Measurements from ENCODE around the gene PRR13. TPM values are rescaled to one million over a fixed set of nuclear protein-coding genes. Genes with fewer than 3 reads are reported as not detected.

The PRR13 gene
- total RNA-seq, 1 experiment from 2014 or later, result 216 TPM

GRCh38 chr12:53451661-53452158, 10.2 kb downstream of the PRR13 start, which contains the start of gene PCBP2:
Gene PCBP2, plus strand, starts transcription at chr12:53452102. Its CDS starts 2,699 bp downstream, at chr12:53454801.
- Histone ChIP-seq H3K9me3 (ENCODE audit: control insufficient read depth in 1 of 2, insufficient read depth in 1 of 2, low read depth in 1 of 2, low read length in 2 of 2) (no peaks in the 10 kb centered on the region), H3K27ac (ENCODE audit: low read depth, low read length) (peak within 1 kb of the TSS; percentile 96), H3K27me3 (ENCODE audit: insufficient read depth, low read length) (no peaks in the 10 kb centered on the region), H3K79me2 (ENCODE audit: insufficient read depth, low read length) (peaks cover 49% of the 10 kb centered on the region), H3K9ac (ENCODE audit: low read length) (peak within 1 kb of the TSS; percentile 98), H4K20me1 (ENCODE audit: insufficient read depth) (peaks cover 33% of the 10 kb centered on the region; the same call in 1 of the 2 replicates), H3K36me3 (ENCODE audit: control insufficient read depth in 1 of 2, insufficient read depth in 2 of 2, low read length in 2 of 2) (peaks cover 29 to 40% of the 10 kb centered on the region in 2 experiments), H3K4me2 (ENCODE audit: low read length) (peak within 1 kb of the TSS; percentile 75), H3K4me3 (replicated peaks in 1 of 2; ENCODE audit: low read depth in 1 of 2, low read length in 2 of 2) (peak within 1 kb of the TSS; percentile 76 to 79), H3K4me1 (ENCODE audit: control insufficient read depth in 1 of 2, insufficient read depth in 2 of 2, low read length in 2 of 2) (peaks cover 0 to 14% of the 10 kb centered on the region in 2 experiments; a peak in 3 of 4 replicates), H2AFZ (ENCODE audit: low read depth, low read length, poor library complexity, severe bottlenecking) (no peak within 1 kb of the TSS), H3K9me2 (ENCODE audit: insufficient read depth) (no peaks in the 10 kb centered on the region)
- no TSS peak for BruUV-seq (replicated peaks)
- CTCF ChIA-PET, result interaction anchor here (0.7 to 1.9 kb wide), 4 partner anchors 11 to 193 kb away, joined by 3 to 7 read pairs (median 4); partner anchors contain the start of genes PRR13 and TARBP2
- POLR2A ChIA-PET, result interaction anchor here (2.6 kb wide), 1 partner anchor 11 kb away, joined by 21 read pairs; the partner anchor contains the start of gene PRR13
- peak; percentile 92 for ATAC-seq
- intact Hi-C loops (cut with micrococcal nuclease), result loop anchor here (5.0 kb wide), 1 partner anchor 69 kb away; the partner anchor contains the start of gene SP1
- peak; percentile 99 for DNase-seq (ENCODE audit: low read depth, low spot score)
- RAD21 ChIA-PET (ENCODE audit: low non-redundant PET in 1 of 2, low total read pairs in 2 of 2, uncharacterized antibody in 2 of 2, unreplicated experiment in 2 of 2), result no interaction called here
- peak; percentile 93 for TF ChIP-seq CBX3 (IDR thresholded peaks at IDR 0.05; ENCODE audit: low read depth)
- no peak; the same call in 1 of the 2 replicates for TF ChIP-seq JUND (IDR thresholded peaks at IDR 0.05)
- no peak for TF ChIP-seq ATF3 (IDR thresholded peaks at IDR 0.05)
- TF ChIP-seq TCF7L2 (IDR thresholded peaks at IDR 0.05; ENCODE audit: borderline replicate concordance, extremely low read depth, insufficient read depth, insufficient read length), result peak; percentile 91
- TF ChIP-seq ZBTB33 (IDR thresholded peaks at IDR 0.05; ENCODE audit: extremely low read depth, insufficient replicate concordance, low read length), result peak; percentile 61
- peak; percentile 65; the same call in 1 of the 2 replicates for TF ChIP-seq POLR2AphosphoS5 (IDR thresholded peaks at IDR 0.05; ENCODE audit: low read depth, low read length)
- peak; percentile 75; the same call in 1 of the 2 replicates for TF ChIP-seq SIN3A (IDR thresholded peaks at IDR 0.05; ENCODE audit: low read depth)
- TF ChIP-seq ELF1 (IDR thresholded peaks at IDR 0.05; ENCODE audit: borderline replicate concordance, low read depth), result peak; percentile 75
- no peak for TF ChIP-seq POLR2A (IDR thresholded peaks at IDR 0.05; ENCODE audit: borderline replicate concordance, extremely low read depth, insufficient read depth, insufficient read length)
- no peak for TF ChIP-seq EZH2 (IDR thresholded peaks at IDR 0.05)
- no peak for TF ChIP-seq SRF (IDR thresholded peaks at IDR 0.05; ENCODE audit: low read depth)
- TF ChIP-seq, protein P1, sequence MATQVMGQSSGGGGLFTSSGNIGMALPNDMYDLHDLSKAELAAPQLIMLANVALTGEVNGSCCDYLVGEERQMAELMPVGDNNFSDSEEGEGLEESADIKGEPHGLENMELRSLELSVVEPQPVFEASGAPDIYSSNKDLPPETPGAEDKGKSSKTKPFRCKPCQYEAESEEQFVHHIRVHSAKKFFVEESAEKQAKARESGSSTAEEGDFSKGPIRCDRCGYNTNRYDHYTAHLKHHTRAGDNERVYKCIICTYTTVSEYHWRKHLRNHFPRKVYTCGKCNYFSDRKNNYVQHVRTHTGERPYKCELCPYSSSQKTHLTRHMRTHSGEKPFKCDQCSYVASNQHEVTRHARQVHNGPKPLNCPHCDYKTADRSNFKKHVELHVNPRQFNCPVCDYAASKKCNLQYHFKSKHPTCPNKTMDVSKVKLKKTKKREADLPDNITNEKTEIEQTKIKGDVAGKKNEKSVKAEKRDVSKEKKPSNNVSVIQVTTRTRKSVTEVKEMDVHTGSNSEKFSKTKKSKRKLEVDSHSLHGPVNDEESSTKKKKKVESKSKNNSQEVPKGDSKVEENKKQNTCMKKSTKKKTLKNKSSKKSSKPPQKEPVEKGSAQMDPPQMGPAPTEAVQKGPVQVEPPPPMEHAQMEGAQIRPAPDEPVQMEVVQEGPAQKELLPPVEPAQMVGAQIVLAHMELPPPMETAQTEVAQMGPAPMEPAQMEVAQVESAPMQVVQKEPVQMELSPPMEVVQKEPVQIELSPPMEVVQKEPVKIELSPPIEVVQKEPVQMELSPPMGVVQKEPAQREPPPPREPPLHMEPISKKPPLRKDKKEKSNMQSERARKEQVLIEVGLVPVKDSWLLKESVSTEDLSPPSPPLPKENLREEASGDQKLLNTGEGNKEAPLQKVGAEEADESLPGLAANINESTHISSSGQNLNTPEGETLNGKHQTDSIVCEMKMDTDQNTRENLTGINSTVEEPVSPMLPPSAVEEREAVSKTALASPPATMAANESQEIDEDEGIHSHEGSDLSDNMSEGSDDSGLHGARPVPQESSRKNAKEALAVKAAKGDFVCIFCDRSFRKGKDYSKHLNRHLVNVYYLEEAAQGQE (IDR thresholded peaks at IDR 0.05; ENCODE audit: low read depth), result no peak
- peak; percentile 72; the same call in 1 of the 2 replicates for TF ChIP-seq CEBPB (IDR thresholded peaks at IDR 0.05; ENCODE audit: low read depth)
- 0 out of 2 replicates have a peak, but pooled peaks have one; percentile 4 for TF ChIP-seq RAD21 (IDR thresholded peaks at IDR 0.05; ENCODE audit: low read depth)
- TF ChIP-seq, protein P2, sequence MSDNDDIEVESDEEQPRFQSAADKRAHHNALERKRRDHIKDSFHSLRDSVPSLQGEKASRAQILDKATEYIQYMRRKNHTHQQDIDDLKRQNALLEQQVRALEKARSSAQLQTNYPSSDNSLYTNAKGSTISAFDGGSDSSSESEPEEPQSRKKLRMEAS (IDR thresholded peaks at IDR 0.05), result peak; percentile 82
- peak; percentile 92 for TF ChIP-seq EGR1 (IDR thresholded peaks at IDR 0.05; ENCODE audit: low read depth)
- TF ChIP-seq ZNF274 (IDR thresholded peaks at IDR 0.05; ENCODE audit: low read depth, low read length), result no peak
- no peak for TF ChIP-seq FOSL1 (IDR thresholded peaks at IDR 0.05; ENCODE audit: low read depth)
- TF ChIP-seq, protein P3, sequence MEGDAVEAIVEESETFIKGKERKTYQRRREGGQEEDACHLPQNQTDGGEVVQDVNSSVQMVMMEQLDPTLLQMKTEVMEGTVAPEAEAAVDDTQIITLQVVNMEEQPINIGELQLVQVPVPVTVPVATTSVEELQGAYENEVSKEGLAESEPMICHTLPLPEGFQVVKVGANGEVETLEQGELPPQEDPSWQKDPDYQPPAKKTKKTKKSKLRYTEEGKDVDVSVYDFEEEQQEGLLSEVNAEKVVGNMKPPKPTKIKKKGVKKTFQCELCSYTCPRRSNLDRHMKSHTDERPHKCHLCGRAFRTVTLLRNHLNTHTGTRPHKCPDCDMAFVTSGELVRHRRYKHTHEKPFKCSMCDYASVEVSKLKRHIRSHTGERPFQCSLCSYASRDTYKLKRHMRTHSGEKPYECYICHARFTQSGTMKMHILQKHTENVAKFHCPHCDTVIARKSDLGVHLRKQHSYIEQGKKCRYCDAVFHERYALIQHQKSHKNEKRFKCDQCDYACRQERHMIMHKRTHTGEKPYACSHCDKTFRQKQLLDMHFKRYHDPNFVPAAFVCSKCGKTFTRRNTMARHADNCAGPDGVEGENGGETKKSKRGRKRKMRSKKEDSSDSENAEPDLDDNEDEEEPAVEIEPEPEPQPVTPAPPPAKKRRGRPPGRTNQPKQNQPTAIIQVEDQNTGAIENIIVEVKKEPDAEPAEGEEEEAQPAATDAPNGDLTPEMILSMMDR (IDR thresholded peaks at IDR 0.05 in 2 of 3, conservative IDR thresholded peaks at IDR 0.05 in 1 of 3; ENCODE audit: borderline replicate concordance in 1 of 3, insufficient read depth in 1 of 3, low read depth in 2 of 3, low read length in 2 of 3), result peak; percentile 72 to 88 (median 84)

All from HCT116 (cell line).